ENCODE data around the gene TMEM51.

DNA sequence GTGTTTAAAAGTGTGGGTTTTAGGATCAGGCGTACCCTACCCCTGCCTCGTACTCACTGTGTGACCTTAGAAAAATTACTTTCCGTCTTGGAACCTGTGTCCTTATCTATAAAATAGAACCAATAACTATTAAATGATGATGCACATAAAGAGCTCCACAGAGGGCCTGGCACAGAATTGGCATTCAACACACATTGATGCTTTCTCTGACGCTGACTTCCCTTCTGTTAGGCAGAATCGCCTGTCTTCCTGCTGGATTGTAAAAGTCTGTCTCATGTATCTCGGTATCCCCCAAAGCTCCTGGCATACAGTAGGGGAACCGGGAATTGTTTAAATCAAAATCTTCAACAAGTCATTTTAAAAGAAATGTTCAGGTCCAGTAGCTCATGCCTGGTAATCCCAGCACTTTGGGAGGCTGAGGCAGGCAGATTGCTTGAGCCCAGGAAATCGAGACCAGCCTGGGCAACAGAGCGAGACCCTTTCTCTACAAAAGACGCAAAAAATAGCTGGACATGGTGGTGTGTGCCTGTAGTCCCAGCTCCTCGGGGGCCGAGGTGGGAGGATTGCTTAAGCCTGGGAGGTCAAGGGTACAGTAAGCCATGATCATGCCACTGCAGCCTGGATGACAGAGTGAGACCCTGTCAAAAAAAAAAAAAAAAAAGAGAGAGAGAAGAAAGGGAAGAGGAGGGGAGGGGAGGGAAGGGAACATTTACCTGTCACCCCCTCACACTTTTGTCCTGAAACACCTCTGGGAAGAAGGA is 52.2 kb downstream of the TMEM51 start:
- TF ChIP-seq, protein P1, sequence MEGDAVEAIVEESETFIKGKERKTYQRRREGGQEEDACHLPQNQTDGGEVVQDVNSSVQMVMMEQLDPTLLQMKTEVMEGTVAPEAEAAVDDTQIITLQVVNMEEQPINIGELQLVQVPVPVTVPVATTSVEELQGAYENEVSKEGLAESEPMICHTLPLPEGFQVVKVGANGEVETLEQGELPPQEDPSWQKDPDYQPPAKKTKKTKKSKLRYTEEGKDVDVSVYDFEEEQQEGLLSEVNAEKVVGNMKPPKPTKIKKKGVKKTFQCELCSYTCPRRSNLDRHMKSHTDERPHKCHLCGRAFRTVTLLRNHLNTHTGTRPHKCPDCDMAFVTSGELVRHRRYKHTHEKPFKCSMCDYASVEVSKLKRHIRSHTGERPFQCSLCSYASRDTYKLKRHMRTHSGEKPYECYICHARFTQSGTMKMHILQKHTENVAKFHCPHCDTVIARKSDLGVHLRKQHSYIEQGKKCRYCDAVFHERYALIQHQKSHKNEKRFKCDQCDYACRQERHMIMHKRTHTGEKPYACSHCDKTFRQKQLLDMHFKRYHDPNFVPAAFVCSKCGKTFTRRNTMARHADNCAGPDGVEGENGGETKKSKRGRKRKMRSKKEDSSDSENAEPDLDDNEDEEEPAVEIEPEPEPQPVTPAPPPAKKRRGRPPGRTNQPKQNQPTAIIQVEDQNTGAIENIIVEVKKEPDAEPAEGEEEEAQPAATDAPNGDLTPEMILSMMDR (conservative IDR thresholded peaks at IDR 0.05; ENCODE audit: low read depth, low read length): no peak
- TF ChIP-seq RFX5 (IDR thresholded peaks at IDR 0.05; ENCODE audit: low read depth, low read length) (no peak), POLR2A (IDR thresholded peaks at IDR 0.05; ENCODE audit: low read depth, low read length) (no peak), FOS (IDR thresholded peaks at IDR 0.05; ENCODE audit: low read depth, low read length) (no peak), MXI1 (IDR thresholded peaks at IDR 0.05; ENCODE audit: borderline replicate concordance, low read depth, low read length) (no peak), MAFK (IDR thresholded peaks at IDR 0.05; ENCODE audit: low read depth, low read length) (no peak), CEBPB (IDR thresholded peaks at IDR 0.05; ENCODE audit: low read depth, low read length) (no peak), RAD21 (IDR thresholded peaks at IDR 0.05; ENCODE audit: low read length) (no peak), BHLHE40 (IDR thresholded peaks at IDR 0.05; ENCODE audit: low read depth, low read length) (no peak)
- TF ChIP-seq, protein P2, sequence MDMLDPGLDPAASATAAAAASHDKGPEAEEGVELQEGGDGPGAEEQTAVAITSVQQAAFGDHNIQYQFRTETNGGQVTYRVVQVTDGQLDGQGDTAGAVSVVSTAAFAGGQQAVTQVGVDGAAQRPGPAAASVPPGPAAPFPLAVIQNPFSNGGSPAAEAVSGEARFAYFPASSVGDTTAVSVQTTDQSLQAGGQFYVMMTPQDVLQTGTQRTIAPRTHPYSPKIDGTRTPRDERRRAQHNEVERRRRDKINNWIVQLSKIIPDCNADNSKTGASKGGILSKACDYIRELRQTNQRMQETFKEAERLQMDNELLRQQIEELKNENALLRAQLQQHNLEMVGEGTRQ (IDR thresholded peaks at IDR 0.05; ENCODE audit: low read depth, low read length): no peak

Measured in IMR-90 (cell line).